GM12874 (cell line): ENCODE measurements around the gene SLC22A5.
A peak's percentile ranks its signal among the peaks of the same experiment; 100 is the strongest.

Source experiments
- TF ChIP-seq, protein P1 (sequence below): IDR thresholded peaks from 2 replicates; pipeline ENCODE4 v1.5.1; 2011; ENCODE audit warnings: low read depth, mild to moderate bottlenecking, control low read depth, low read length, moderate library complexity; ENCODE audit not compliant: insufficient read depth

Gene SLC22A5

DNA sequence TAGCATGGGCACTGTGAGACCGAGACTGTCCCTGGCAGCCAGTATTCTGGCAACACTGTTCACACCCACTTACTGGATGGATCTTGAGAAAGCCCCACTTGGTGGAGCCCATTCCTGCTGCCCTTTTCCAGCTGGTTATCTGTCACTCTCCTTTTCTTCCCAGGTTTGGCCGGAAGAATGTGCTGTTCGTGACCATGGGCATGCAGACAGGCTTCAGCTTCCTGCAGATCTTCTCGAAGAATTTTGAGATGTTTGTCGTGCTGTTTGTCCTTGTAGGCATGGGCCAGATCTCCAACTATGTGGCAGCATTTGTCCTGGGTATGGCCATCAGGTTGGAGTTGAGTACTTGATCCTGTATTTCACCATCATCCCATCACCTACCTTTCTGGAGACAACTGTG is 14.5 kb downstream of the SLC22A5 start:
- TF ChIP-seq, protein P1, sequence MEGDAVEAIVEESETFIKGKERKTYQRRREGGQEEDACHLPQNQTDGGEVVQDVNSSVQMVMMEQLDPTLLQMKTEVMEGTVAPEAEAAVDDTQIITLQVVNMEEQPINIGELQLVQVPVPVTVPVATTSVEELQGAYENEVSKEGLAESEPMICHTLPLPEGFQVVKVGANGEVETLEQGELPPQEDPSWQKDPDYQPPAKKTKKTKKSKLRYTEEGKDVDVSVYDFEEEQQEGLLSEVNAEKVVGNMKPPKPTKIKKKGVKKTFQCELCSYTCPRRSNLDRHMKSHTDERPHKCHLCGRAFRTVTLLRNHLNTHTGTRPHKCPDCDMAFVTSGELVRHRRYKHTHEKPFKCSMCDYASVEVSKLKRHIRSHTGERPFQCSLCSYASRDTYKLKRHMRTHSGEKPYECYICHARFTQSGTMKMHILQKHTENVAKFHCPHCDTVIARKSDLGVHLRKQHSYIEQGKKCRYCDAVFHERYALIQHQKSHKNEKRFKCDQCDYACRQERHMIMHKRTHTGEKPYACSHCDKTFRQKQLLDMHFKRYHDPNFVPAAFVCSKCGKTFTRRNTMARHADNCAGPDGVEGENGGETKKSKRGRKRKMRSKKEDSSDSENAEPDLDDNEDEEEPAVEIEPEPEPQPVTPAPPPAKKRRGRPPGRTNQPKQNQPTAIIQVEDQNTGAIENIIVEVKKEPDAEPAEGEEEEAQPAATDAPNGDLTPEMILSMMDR, result no peak

GRCh38 chr5:132384506-132385050 is 15.1 kb downstream of the SLC22A5 start:
- TF ChIP-seq, protein P1, result no peak

GRCh38 chr5:132385326-132386105 is 16.0 kb downstream of the SLC22A5 start:
- TF ChIP-seq, protein P1, result peak; percentile 65

DNA sequence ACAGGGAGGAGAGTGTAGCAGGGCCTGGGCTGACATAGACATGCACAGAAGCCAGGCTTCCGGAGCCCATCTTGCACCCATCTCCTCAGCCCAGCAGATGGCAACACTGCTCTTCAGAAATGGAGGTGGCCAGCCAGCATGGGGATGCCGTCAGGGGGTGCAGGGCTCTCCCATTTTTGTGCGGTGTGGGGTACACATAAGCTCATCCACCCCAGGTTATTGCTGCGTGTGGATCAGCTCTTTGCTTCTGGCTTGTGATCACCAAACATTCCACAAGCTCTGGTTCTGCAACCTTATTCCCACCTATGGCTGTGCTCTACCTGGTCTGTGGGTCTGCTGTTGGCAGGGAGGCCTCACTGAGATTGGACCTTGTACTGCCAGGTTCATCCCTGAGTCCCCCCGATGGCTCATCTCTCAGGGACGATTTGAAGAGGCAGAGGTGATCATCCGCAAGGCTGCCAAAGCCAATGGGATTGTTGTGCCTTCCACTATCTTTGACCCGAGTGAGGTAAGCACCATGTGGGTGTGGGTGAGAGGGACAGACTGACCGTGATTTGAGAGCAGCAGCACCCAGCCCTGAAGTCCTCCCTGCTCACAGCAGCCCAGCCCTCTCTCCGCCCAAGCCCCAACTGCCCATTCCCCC is 17.3 kb downstream of the SLC22A5 start:
- TF ChIP-seq, protein P1, result peak; percentile 87

- TF ChIP-seq, protein P1, result no peak
Measured at GRCh38 chr5:132387640-132388117, 18.2 kb downstream of the SLC22A5 start.

GRCh38 chr5:132388244-132389050 is 18.9 kb downstream of the SLC22A5 start:
- TF ChIP-seq, protein P1, result no peak

DNA sequence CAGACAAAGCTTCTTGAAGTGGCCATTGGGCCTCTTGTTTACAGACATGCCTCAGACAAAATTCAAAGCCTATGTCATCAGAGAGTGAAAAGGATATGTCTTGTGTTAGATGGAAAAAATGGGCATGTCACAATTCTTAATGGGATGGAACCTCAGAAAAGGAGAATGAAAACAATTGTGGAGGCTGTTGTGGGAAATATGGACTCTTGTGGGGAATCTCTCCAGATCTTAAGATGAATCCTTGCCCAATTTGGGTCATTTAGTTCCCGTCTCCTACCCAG is 19.5 kb downstream of the SLC22A5 start:
- TF ChIP-seq, protein P1, result no peak
